Measurements from ENCODE around the gene FBLN5. TPM values are rescaled to one million over a fixed set of nuclear protein-coding genes. Genes with fewer than 3 reads are reported as not detected.

FBLN5 gene
- total and polyA plus RNA-seq, 4 donors, result 3.9 to 21.8 (median 14.8) TPM

DNA sequence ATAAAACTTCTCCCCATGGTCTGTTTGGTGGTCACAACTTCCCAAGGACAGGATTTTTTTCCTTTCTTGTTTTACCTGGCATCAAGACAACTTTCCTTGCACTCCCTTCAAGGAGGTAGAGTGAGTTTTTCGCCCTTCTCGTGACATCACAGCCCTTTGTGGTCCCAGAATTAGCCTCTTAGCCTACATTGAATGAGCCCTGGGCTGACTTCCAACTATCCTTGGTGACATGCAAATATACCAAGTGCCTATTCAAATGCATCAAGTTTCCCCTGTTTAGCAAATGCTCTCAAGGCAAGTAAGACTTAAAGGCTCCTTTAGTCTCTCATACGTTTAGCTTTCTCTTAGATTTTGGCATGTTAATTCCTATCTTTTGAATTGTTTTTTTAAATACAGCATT, 116.7 kb downstream of the FBLN5 start (continued):
- no peak for TF ChIP-seq RAD21 (IDR thresholded peaks at IDR 0.05)

GRCh38 chr14:91829511-91829910, 118.0 kb downstream of the FBLN5 start:
- no peak overlapping the region for H3K4me3 ChIP-seq (ENCODE audit: low read depth in 1 of 3, low read length in 3 of 3)
- no peaks in the 10 kb centered on the region for H3K4me1 ChIP-seq (ENCODE audit: control insufficient read depth in 4 of 4, insufficient read depth in 4 of 4, low read length in 3 of 4)
- no peak overlapping the region for H3K9ac ChIP-seq (ENCODE audit: low read depth in 1 of 2, low read length in 2 of 2)
- WGBS, result 58% methylated on average over 2 of the region's 2 CpGs
- H3K36me3 ChIP-seq (ENCODE audit: control insufficient read depth in 4 of 4, insufficient read depth in 3 of 4, low read depth in 1 of 4, low read length in 3 of 4), result no peaks in the 10 kb centered on the region
- DNase-seq (ENCODE audit: low spot score), result no peak
- TF ChIP-seq RXRA (IDR thresholded peaks at IDR 0.05), result no peak
- TF ChIP-seq HNF4A (conservative IDR thresholded peaks at IDR 0.05), result no peak
- TF ChIP-seq MAX (IDR thresholded peaks at IDR 0.05), result no peak
- no peak for TF ChIP-seq FOXA1 (IDR thresholded peaks at IDR 0.05)
- no peak for TF ChIP-seq CTCF (IDR thresholded peaks at IDR 0.05; ENCODE audit: low read depth, low read length, missing input control)
- no peak for TF ChIP-seq RAD21 (IDR thresholded peaks at IDR 0.05)
- TF ChIP-seq SP1 (IDR thresholded peaks at IDR 0.05), result no peak
- no peak for TF ChIP-seq ZBTB33 (IDR thresholded peaks at IDR 0.05)
- no peak for TF ChIP-seq FOXA2 (IDR thresholded peaks at IDR 0.05)
- TF ChIP-seq EGR1 (IDR thresholded peaks at IDR 0.05; ENCODE audit: low read depth in 2 of 2), result no peak
- no peak for TF ChIP-seq YY1 (IDR thresholded peaks at IDR 0.05)
- TF ChIP-seq TAF1 (conservative IDR thresholded peaks at IDR 0.05), result no peak
- no peak for TF ChIP-seq ATF3 (IDR thresholded peaks at IDR 0.05)
- TF ChIP-seq GABPA (IDR thresholded peaks at IDR 0.05 in 1 of 2, conservative IDR thresholded peaks at IDR 0.05 in 1 of 2), result no peak
- TF ChIP-seq JUND (IDR thresholded peaks at IDR 0.05), result no peak
- no peak for TF ChIP-seq NR2F2 (IDR thresholded peaks at IDR 0.05)
- TF ChIP-seq, protein P1, sequence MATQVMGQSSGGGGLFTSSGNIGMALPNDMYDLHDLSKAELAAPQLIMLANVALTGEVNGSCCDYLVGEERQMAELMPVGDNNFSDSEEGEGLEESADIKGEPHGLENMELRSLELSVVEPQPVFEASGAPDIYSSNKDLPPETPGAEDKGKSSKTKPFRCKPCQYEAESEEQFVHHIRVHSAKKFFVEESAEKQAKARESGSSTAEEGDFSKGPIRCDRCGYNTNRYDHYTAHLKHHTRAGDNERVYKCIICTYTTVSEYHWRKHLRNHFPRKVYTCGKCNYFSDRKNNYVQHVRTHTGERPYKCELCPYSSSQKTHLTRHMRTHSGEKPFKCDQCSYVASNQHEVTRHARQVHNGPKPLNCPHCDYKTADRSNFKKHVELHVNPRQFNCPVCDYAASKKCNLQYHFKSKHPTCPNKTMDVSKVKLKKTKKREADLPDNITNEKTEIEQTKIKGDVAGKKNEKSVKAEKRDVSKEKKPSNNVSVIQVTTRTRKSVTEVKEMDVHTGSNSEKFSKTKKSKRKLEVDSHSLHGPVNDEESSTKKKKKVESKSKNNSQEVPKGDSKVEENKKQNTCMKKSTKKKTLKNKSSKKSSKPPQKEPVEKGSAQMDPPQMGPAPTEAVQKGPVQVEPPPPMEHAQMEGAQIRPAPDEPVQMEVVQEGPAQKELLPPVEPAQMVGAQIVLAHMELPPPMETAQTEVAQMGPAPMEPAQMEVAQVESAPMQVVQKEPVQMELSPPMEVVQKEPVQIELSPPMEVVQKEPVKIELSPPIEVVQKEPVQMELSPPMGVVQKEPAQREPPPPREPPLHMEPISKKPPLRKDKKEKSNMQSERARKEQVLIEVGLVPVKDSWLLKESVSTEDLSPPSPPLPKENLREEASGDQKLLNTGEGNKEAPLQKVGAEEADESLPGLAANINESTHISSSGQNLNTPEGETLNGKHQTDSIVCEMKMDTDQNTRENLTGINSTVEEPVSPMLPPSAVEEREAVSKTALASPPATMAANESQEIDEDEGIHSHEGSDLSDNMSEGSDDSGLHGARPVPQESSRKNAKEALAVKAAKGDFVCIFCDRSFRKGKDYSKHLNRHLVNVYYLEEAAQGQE (IDR thresholded peaks at IDR 0.05), result no peak
- no peak for TF ChIP-seq HNF4G (IDR thresholded peaks at IDR 0.05)
- peaks cover 0 to 7% (median 0%) of the 10 kb centered on the region in 4 donors for H3K27me3 ChIP-seq (ENCODE audit: control insufficient read depth in 4 of 4, insufficient read depth in 4 of 4, low read length in 3 of 4)
- H3K9me3 ChIP-seq (ENCODE audit: control insufficient read depth in 4 of 4, low read length in 3 of 4), result peaks cover 0 to 4% (median 1%) of the 10 kb centered on the region in 4 donors
- H3K27ac ChIP-seq (ENCODE audit: low read depth in 1 of 2, low read length in 2 of 2), result no peak overlapping the region

All from liver (tissue), 9 donors.